ENCODE measurements around the gene MED12.

DNA sequence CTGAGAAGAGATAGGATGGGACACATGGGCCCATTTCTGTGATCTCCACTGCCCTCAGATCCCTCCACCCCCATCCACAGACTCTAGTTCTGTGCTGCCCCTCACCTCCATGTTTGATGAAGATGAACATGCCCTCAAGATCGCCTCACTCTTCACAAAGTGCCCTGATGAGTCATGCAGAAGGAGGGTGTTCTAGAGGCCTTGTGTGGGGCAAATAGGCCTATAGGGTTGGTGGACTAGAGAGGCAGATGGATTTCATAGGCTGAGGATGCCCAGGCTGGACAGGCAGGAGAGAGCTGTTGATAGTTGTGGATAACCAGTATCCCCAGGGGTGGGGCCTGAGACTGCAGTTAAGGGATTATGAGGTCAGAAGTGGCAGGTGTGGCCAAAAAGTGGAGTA, 12.0 kb upstream of the MED12 start, which contains the start of gene CXorf65:
- TF ChIP-seq, protein P1, sequence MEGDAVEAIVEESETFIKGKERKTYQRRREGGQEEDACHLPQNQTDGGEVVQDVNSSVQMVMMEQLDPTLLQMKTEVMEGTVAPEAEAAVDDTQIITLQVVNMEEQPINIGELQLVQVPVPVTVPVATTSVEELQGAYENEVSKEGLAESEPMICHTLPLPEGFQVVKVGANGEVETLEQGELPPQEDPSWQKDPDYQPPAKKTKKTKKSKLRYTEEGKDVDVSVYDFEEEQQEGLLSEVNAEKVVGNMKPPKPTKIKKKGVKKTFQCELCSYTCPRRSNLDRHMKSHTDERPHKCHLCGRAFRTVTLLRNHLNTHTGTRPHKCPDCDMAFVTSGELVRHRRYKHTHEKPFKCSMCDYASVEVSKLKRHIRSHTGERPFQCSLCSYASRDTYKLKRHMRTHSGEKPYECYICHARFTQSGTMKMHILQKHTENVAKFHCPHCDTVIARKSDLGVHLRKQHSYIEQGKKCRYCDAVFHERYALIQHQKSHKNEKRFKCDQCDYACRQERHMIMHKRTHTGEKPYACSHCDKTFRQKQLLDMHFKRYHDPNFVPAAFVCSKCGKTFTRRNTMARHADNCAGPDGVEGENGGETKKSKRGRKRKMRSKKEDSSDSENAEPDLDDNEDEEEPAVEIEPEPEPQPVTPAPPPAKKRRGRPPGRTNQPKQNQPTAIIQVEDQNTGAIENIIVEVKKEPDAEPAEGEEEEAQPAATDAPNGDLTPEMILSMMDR (IDR thresholded peaks at IDR 0.05) = no peak
- no peak for TF ChIP-seq POLR2AphosphoS5 (IDR thresholded peaks at IDR 0.05)
